Measurements from ENCODE around the gene TNFRSF18.

The TNFRSF18 gene

GRCh38 chr1:1187938-1188337, 18.5 kb downstream of the TNFRSF18 start:
- Histone ChIP-seq H3K9me2 (replicated peaks; ENCODE audit: insufficient read depth, low read length) (no peaks in the 10 kb centered on the region), H3K79me2 (ENCODE audit: low read length) (no peaks in the 10 kb centered on the region), H3K27me3 (replicated peaks; ENCODE audit: insufficient read depth, low read length) (peaks cover 93% of the 10 kb centered on the region), H3K9ac (ENCODE audit: low read length) (no peak overlapping the region), H3K9me3 (replicated peaks; ENCODE audit: insufficient read depth, low read length) (no peaks in the 10 kb centered on the region), H3K4me1 (ENCODE audit: low read length) (no peaks in the 10 kb centered on the region), H3F3A (ENCODE audit: insufficient read depth, low read length) (no peaks in the 10 kb centered on the region), H3K36me3 (replicated peaks; ENCODE audit: insufficient read depth, low read length) (no peaks in the 10 kb centered on the region), H4K20me1 (ENCODE audit: insufficient read depth, low read length) (no peaks in the 10 kb centered on the region), H2AFZ (ENCODE audit: low read length) (no peak overlapping the region), H3K4me2 (ENCODE audit: low read depth, low read length) (no peak overlapping the region), H3K4me3 (ENCODE audit: low read length) (no peak overlapping the region), H3K27ac (ENCODE audit: low read length) (no peak overlapping the region)
- DNase-seq, result no peak
- no peak for TF ChIP-seq CTCF (IDR thresholded peaks at IDR 0.05; ENCODE audit: low read length)
- TF ChIP-seq EZH2 (optimal IDR thresholded peaks at IDR 0.05; ENCODE audit: low read depth, low read length), result no peak
- no peak for TF ChIP-seq EZH2phosphoT487 (IDR thresholded peaks at IDR 0.05; ENCODE audit: low read length)

- TF ChIP-seq CTCF (IDR thresholded peaks at IDR 0.05; ENCODE audit: low read length) (no peak), EZH2phosphoT487 (IDR thresholded peaks at IDR 0.05; ENCODE audit: low read length) (no peak), EZH2 (optimal IDR thresholded peaks at IDR 0.05; ENCODE audit: low read depth, low read length) (no peak)
- Histone ChIP-seq H2AFZ (ENCODE audit: low read length) (no peak overlapping the region), H3K36me3 (replicated peaks; ENCODE audit: insufficient read depth, low read length) (no peaks in the 10 kb centered on the region)
Measured at GRCh38 chr1:1185101-1185765, 21.2 kb downstream of the TNFRSF18 start.

GRCh38 chr1:1183833-1184775, 22.3 kb downstream of the TNFRSF18 start:
- no peak overlapping the region for H3K4me3 ChIP-seq (ENCODE audit: low read length)
- peaks cover 91% of the 10 kb centered on the region for H3K27me3 ChIP-seq (replicated peaks; ENCODE audit: insufficient read depth, low read length)
- no peaks in the 10 kb centered on the region for H3K9me3 ChIP-seq (replicated peaks; ENCODE audit: insufficient read depth, low read length)
- TF ChIP-seq EZH2phosphoT487 (IDR thresholded peaks at IDR 0.05; ENCODE audit: low read length), result no peak
- no peak for TF ChIP-seq EZH2 (optimal IDR thresholded peaks at IDR 0.05; ENCODE audit: low read depth, low read length)
- TF ChIP-seq CTCF (IDR thresholded peaks at IDR 0.05; ENCODE audit: low read length), result no peak
- no peaks in the 10 kb centered on the region for H3K4me1 ChIP-seq (ENCODE audit: low read length)
- no peak overlapping the region for H3K4me2 ChIP-seq (ENCODE audit: low read depth, low read length)
- H4K20me1 ChIP-seq (ENCODE audit: insufficient read depth, low read length), result no peaks in the 10 kb centered on the region
- H3F3A ChIP-seq (ENCODE audit: insufficient read depth, low read length), result no peaks in the 10 kb centered on the region
- no peaks in the 10 kb centered on the region for H3K79me2 ChIP-seq (ENCODE audit: low read length)
- H3K27ac ChIP-seq (ENCODE audit: low read length), result no peak overlapping the region
- H3K36me3 ChIP-seq (replicated peaks; ENCODE audit: insufficient read depth, low read length), result no peaks in the 10 kb centered on the region
- H3K9me2 ChIP-seq (replicated peaks; ENCODE audit: insufficient read depth, low read length), result no peaks in the 10 kb centered on the region
- DNase-seq, result no peak
- no peak overlapping the region for H2AFZ ChIP-seq (ENCODE audit: low read length)
- no peak overlapping the region for H3K9ac ChIP-seq (ENCODE audit: low read length)

More at GRCh38 chr1:1185101-1185765, 21.2 kb downstream of the TNFRSF18 start:
- Histone ChIP-seq H4K20me1 (ENCODE audit: insufficient read depth, low read length) (no peaks in the 10 kb centered on the region), H3K9ac (ENCODE audit: low read length) (no peak overlapping the region), H3K27ac (ENCODE audit: low read length) (no peak overlapping the region), H3K4me3 (ENCODE audit: low read length) (no peak overlapping the region), H3K4me1 (ENCODE audit: low read length) (no peaks in the 10 kb centered on the region), H3K4me2 (ENCODE audit: low read depth, low read length) (no peak overlapping the region), H3K27me3 (replicated peaks; ENCODE audit: insufficient read depth, low read length) (peaks cover 90% of the 10 kb centered on the region), H3K79me2 (ENCODE audit: low read length) (no peaks in the 10 kb centered on the region), H3K9me2 (replicated peaks; ENCODE audit: insufficient read depth, low read length) (no peaks in the 10 kb centered on the region), H3F3A (ENCODE audit: insufficient read depth, low read length) (no peaks in the 10 kb centered on the region), H3K9me3 (replicated peaks; ENCODE audit: insufficient read depth, low read length) (no peaks in the 10 kb centered on the region)
- DNase-seq, result no peak
